Measurements from ENCODE around the gene PLXNA4.

Gene PLXNA4

GRCh38 chr7:132083537-132084123 is 492.6 kb downstream of the PLXNA4 start:
- no peak for DNase-seq (ENCODE audit: low read depth)

GRCh38 chr7:132083126-132083525 is 493.1 kb downstream of the PLXNA4 start:
- DNase-seq (ENCODE audit: low read depth) = no peak

GRCh38 chr7:132082394-132082793 is 493.9 kb downstream of the PLXNA4 start:
- DNase-seq (ENCODE audit: low read depth) = no peak

GRCh38 chr7:132081686-132082085 is 494.6 kb downstream of the PLXNA4 start:
- no peak for DNase-seq (ENCODE audit: low read depth)

GRCh38 chr7:132080967-132081668 is 495.2 kb downstream of the PLXNA4 start:
- DNase-seq (ENCODE audit: low read depth) = no peak

GRCh38 chr7:132080467-132080866 is 495.8 kb downstream of the PLXNA4 start:
- no peak for DNase-seq (ENCODE audit: low read depth)

GRCh38 chr7:132078891-132079735 is 497.2 kb downstream of the PLXNA4 start:
- DNase-seq (ENCODE audit: low read depth) = no peak

GRCh38 chr7:132077971-132078685 is 498.1 kb downstream of the PLXNA4 start:
- no peak for DNase-seq (ENCODE audit: low read depth)

- DNase-seq (ENCODE audit: low read depth) = no peak
Measured at GRCh38 chr7:132076301-132077035, 499.8 kb downstream of the PLXNA4 start.

GRCh38 chr7:132075515-132075914 is 500.8 kb downstream of the PLXNA4 start:
- no peak for DNase-seq (ENCODE audit: low read depth)

GRCh38 chr7:132073920-132074589 is 502.2 kb downstream of the PLXNA4 start:
- DNase-seq (ENCODE audit: low read depth) = no peak
